Measurements from ENCODE around the gene SLX4IP. TPM values are rescaled to one million over a fixed set of nuclear protein-coding genes. Genes with fewer than 3 reads are reported as not detected.

Gene SLX4IP
- total RNA-seq, 1 experiment from 2014 or later = 9.7 TPM

DNA sequence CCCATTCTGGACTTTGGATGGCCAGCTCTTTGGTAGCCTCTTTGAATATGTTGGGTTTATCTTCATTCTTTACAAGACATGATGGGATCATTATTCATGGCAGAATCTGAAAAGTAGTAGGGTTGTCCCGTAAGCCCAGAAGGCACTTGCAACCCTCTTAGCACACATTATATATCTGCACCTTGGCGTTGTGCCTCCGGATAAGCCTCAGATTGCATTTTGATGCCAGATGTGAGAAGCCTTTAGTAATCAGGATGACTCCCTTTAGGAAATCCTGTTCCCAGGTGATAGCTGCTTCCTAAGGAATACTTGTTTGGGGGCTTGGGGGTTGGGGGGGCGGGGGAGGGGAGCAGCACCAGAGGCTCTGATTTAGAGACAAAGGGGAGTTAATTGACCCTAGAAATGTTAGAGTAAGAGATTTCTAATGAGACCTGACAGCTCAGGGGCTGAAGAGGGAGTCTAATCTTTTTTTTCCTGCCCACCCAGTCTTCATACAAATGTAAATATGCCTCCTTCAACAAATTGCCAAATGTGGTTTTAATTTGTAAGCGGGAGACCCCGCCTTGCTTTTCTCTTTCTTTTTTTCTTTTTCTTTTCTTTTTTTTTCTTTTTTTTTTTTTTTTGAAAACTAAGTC lies 183.6 kb downstream of the SLX4IP start:
- no peaks in the 10 kb centered on the region for H3K4me1 ChIP-seq (ENCODE audit: low read length)
- H4K20me1 ChIP-seq (ENCODE audit: insufficient read depth, low read depth, low read length) = no peaks in the 10 kb centered on the region
- no peak for DNase-seq
- no peak overlapping the region for H3K9ac ChIP-seq (ENCODE audit: low read length)
- H3K79me2 ChIP-seq (ENCODE audit: low read length) = no peaks in the 10 kb centered on the region
- no peak overlapping the region for H2AFZ ChIP-seq (ENCODE audit: low read length)
- H3K9me3 ChIP-seq (ENCODE audit: low read length) = no peaks in the 10 kb centered on the region
- no peaks in the 10 kb centered on the region for H3K27me3 ChIP-seq (ENCODE audit: low read length)
- H3K27ac ChIP-seq (ENCODE audit: low read length) = no peak overlapping the region
- no peak overlapping the region for H3K4me3 ChIP-seq (ENCODE audit: low read length)
- H3K9me2 ChIP-seq (replicated peaks; ENCODE audit: insufficient read depth, low read length) = no peaks in the 10 kb centered on the region
- no peak overlapping the region for H3K4me2 ChIP-seq (ENCODE audit: low read depth, low read length, poor library complexity, severe bottlenecking)
- no peaks in the 10 kb centered on the region for H3K36me3 ChIP-seq (ENCODE audit: insufficient read depth, low read length)

DNA sequence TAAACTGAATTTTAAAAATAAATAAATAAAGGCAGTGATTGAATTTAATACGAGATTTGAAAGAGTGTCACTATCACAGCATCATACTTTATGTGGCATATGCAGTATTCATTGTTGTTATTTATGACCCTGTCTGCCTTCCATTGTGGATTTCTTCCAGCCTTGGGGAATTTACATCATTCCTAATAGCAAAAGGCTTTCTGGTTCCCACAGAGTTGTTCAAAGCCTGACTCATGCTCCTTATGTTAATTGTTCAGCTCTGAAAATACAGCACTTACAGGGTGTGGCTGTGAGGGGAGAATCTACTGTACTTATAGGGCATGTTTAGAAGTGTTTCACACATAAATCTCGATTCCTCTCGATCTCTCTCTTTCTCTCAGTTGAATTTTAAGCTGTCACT lies 184.3 kb downstream of the SLX4IP start:
- Histone ChIP-seq H3K27ac (ENCODE audit: low read length) (no peak overlapping the region), H3K9ac (ENCODE audit: low read length) (no peak overlapping the region), H3K36me3 (ENCODE audit: insufficient read depth, low read length) (no peaks in the 10 kb centered on the region), H3K79me2 (ENCODE audit: low read length) (no peaks in the 10 kb centered on the region), H3K4me1 (ENCODE audit: low read length) (no peaks in the 10 kb centered on the region), H3K4me3 (ENCODE audit: low read length) (no peak overlapping the region), H2AFZ (ENCODE audit: low read length) (no peak overlapping the region), H3K9me2 (replicated peaks; ENCODE audit: insufficient read depth, low read length) (no peaks in the 10 kb centered on the region), H3K4me2 (ENCODE audit: low read depth, low read length, poor library complexity, severe bottlenecking) (no peak overlapping the region), H3K9me3 (ENCODE audit: low read length) (no peaks in the 10 kb centered on the region), H4K20me1 (ENCODE audit: insufficient read depth, low read depth, low read length) (no peaks in the 10 kb centered on the region), H3K27me3 (ENCODE audit: low read length) (no peaks in the 10 kb centered on the region)
- no peak for DNase-seq

DNA sequence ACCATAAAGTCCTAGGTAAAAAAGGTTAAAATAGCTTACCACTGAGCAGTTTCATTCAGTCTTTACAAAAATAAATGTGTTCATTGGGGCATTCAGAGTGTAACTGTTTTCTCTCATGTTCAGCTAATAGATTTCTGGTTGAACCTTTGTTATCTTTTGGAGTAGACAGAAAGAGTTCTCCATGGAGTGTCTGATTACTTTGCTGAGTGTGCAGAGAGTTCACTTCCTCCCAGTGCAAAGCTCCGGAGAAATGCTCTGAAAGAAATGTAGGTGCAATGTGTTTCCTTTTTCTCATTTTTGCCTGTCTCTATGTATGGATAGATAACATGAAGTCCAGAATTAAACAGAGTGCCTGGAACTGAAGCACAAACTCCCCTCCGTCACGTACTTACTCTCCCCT lies 186.0 kb downstream of the SLX4IP start:
- Histone ChIP-seq H3K36me3 (ENCODE audit: insufficient read depth, low read length) (no peaks in the 10 kb centered on the region), H2AFZ (ENCODE audit: low read length) (no peak overlapping the region), H3K9me2 (replicated peaks; ENCODE audit: insufficient read depth, low read length) (no peaks in the 10 kb centered on the region)

GRCh38 chr20:10622657-10623418 lies 187.7 kb downstream of the SLX4IP start:
- Histone ChIP-seq H3K4me1 (ENCODE audit: low read length) (peaks cover 12% of the 10 kb centered on the region), H3K9me2 (replicated peaks; ENCODE audit: insufficient read depth, low read length) (no peaks in the 10 kb centered on the region), H3K9me3 (ENCODE audit: low read length) (no peaks in the 10 kb centered on the region), H3K27ac (ENCODE audit: low read length) (no peak overlapping the region), H3K36me3 (ENCODE audit: insufficient read depth, low read length) (no peaks in the 10 kb centered on the region), H3K79me2 (ENCODE audit: low read length) (no peaks in the 10 kb centered on the region), H2AFZ (ENCODE audit: low read length) (no peak overlapping the region), H3K27me3 (ENCODE audit: low read length) (no peaks in the 10 kb centered on the region), H4K20me1 (ENCODE audit: insufficient read depth, low read depth, low read length) (no peaks in the 10 kb centered on the region), H3K9ac (ENCODE audit: low read length) (no peak overlapping the region), H3K4me3 (ENCODE audit: low read length) (no peak overlapping the region), H3K4me2 (ENCODE audit: low read depth, low read length, poor library complexity, severe bottlenecking) (no peak overlapping the region)
- no peak for DNase-seq

More for the DNA sequence above, 186.0 kb downstream of the SLX4IP start:
- H3K4me1 ChIP-seq (ENCODE audit: low read length) = no peaks in the 10 kb centered on the region
- H3K4me3 ChIP-seq (ENCODE audit: low read length) = no peak overlapping the region
- DNase-seq = no peak
- no peak overlapping the region for H3K4me2 ChIP-seq (ENCODE audit: low read depth, low read length, poor library complexity, severe bottlenecking)
- no peaks in the 10 kb centered on the region for H3K27me3 ChIP-seq (ENCODE audit: low read length)
- H3K9me3 ChIP-seq (ENCODE audit: low read length) = no peaks in the 10 kb centered on the region
- H3K79me2 ChIP-seq (ENCODE audit: low read length) = no peaks in the 10 kb centered on the region
- H3K9ac ChIP-seq (ENCODE audit: low read length) = no peak overlapping the region
- H3K27ac ChIP-seq (ENCODE audit: low read length) = no peak overlapping the region
- H4K20me1 ChIP-seq (ENCODE audit: insufficient read depth, low read depth, low read length) = no peaks in the 10 kb centered on the region

DNA sequence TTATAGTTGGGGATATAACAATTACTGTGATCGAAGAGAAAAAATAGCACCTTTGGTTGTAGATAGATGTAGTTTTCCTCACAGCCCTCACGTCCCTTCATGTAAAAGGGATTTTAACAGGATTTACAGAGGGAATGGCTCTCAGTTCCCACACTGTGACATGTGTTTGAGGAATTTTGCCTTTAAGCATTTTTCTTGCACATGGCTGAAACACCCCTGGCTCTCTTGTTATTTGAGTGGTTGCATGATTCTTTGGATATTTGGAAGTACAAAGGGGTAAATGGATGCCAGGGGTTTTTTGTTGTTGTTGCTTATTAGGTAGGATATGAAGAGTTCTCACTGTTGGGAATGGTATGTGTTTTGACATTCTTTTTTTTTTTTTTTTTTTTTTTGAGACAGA lies 190.5 kb downstream of the SLX4IP start:
- Histone ChIP-seq H3K36me3 (ENCODE audit: insufficient read depth, low read length) (no peaks in the 10 kb centered on the region), H3K9me3 (ENCODE audit: low read length) (no peaks in the 10 kb centered on the region), H3K9ac (ENCODE audit: low read length) (no peak overlapping the region), H3K4me3 (ENCODE audit: low read length) (no peak overlapping the region), H3K9me2 (replicated peaks; ENCODE audit: insufficient read depth, low read length) (no peaks in the 10 kb centered on the region), H3K4me1 (ENCODE audit: low read length) (peaks cover 12% of the 10 kb centered on the region), H4K20me1 (ENCODE audit: insufficient read depth, low read depth, low read length) (no peaks in the 10 kb centered on the region), H3K27ac (ENCODE audit: low read length) (no peak overlapping the region), H3K27me3 (ENCODE audit: low read length) (no peaks in the 10 kb centered on the region), H2AFZ (ENCODE audit: low read length) (no peak overlapping the region), H3K79me2 (ENCODE audit: low read length) (no peaks in the 10 kb centered on the region), H3K4me2 (ENCODE audit: low read depth, low read length, poor library complexity, severe bottlenecking) (no peak overlapping the region)
- no peak for DNase-seq

DNA sequence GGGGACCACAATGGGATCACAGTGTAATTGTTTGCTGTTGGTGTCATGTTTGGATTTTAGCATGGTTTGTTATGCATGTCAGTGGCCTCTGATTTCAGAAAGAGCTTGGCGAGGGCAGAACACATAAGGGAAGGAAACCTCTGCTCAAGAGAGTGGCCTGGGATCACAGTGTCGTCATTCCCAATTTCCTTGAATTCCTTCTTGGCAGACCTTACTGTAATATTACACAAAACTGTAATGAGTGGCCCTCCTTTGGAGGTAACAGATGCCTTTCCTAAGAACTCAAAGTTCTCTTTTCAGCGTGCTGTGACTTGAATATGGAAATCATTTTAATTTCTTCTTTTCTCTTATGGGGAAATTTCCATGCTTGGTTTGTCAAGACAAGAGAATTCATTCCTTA lies 191.8 kb downstream of the SLX4IP start:
- Histone ChIP-seq H3K79me2 (ENCODE audit: low read length) (no peaks in the 10 kb centered on the region), H2AFZ (ENCODE audit: low read length) (no peak overlapping the region), H3K4me2 (ENCODE audit: low read depth, low read length, poor library complexity, severe bottlenecking) (peak overlapping the region; percentile 11), H3K9me3 (ENCODE audit: low read length) (no peaks in the 10 kb centered on the region), H3K9me2 (replicated peaks; ENCODE audit: insufficient read depth, low read length) (no peaks in the 10 kb centered on the region), H3K4me1 (ENCODE audit: low read length) (peaks cover 12% of the 10 kb centered on the region), H3K36me3 (ENCODE audit: insufficient read depth, low read length) (no peaks in the 10 kb centered on the region), H3K27ac (ENCODE audit: low read length) (0 out of 2 replicates have a peak overlapping the region, but pooled peaks have one; percentile 21), H4K20me1 (ENCODE audit: insufficient read depth, low read depth, low read length) (no peaks in the 10 kb centered on the region), H3K27me3 (ENCODE audit: low read length) (no peaks in the 10 kb centered on the region), H3K4me3 (ENCODE audit: low read length) (no peak overlapping the region), H3K9ac (ENCODE audit: low read length) (no peak overlapping the region)
- no peak for DNase-seq

DNA sequence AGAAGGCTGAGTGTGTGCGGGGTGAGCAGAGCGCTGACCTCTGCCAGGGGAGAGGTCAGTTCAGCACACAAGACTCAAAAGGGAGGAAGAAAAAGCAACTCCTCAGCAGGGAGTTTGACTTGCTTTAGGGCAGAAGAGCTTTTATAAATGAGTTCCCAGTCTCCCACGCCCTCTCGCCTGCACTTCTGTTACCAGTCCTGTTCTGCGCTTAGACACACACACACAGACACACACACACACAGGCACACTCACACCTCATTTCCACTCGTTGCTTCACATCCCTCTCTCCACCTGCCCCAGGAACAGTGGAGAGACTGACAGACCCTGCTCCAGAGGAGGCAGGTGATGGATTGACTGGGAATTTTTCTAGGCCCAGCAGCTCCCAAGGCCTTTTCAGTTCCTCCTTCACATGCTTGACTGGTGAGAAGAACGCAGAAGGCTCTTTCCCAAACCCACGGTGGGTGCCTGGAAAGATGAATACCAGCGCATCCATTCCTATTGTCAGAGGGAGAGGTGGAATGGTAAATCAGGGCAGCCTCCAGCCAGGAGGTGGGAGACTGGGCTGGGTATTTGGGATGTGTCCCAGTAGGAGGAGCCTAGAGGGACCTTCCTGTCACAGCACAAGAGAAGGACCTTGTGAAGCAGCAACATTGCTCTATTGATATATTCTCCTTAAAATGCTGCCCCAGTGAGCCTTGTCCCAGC lies 195.0 kb downstream of the SLX4IP start:
- Histone ChIP-seq H3K9me2 (replicated peaks; ENCODE audit: insufficient read depth, low read length) (no peaks in the 10 kb centered on the region), H3K4me3 (ENCODE audit: low read length) (no peak overlapping the region), H3K79me2 (ENCODE audit: low read length) (no peaks in the 10 kb centered on the region), H3K27me3 (ENCODE audit: low read length) (no peaks in the 10 kb centered on the region), H3K9ac (ENCODE audit: low read length) (no peak overlapping the region), H3K4me2 (ENCODE audit: low read depth, low read length, poor library complexity, severe bottlenecking) (no peak overlapping the region), H3K36me3 (ENCODE audit: insufficient read depth, low read length) (no peaks in the 10 kb centered on the region), H4K20me1 (ENCODE audit: insufficient read depth, low read depth, low read length) (no peaks in the 10 kb centered on the region), H3K4me1 (ENCODE audit: low read length) (peaks cover 41% of the 10 kb centered on the region), H3K27ac (ENCODE audit: low read length) (no peak overlapping the region), H2AFZ (ENCODE audit: low read length) (no peak overlapping the region), H3K9me3 (ENCODE audit: low read length) (no peaks in the 10 kb centered on the region)
- no peak for DNase-seq

DNA sequence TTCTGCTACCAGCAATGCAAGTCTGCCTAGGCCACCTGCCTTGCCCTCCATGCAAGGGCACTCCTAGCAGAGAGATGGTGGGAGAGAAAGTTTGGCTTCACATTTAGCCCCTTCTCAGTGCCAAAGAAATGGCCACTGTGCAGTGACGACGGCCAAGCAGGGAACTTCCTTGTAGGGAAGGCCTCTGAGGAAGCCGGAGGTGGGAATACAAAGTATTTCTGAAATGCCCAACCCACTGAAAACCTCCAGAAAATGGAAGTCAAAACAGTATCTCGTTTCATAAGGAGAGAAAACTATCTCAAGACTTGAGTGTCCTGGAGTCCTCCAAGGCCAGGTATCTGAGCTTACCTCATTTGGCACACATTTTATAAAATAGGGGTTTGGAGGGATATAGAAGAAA lies 196.0 kb downstream of the SLX4IP start:
- H3K9me3 ChIP-seq (ENCODE audit: low read length) = no peaks in the 10 kb centered on the region
- DNase-seq = no peak
- H3K4me1 ChIP-seq (ENCODE audit: low read length) = peaks cover 44% of the 10 kb centered on the region
- no peak overlapping the region for H2AFZ ChIP-seq (ENCODE audit: low read length)
- no peak overlapping the region for H3K4me2 ChIP-seq (ENCODE audit: low read depth, low read length, poor library complexity, severe bottlenecking)
- H3K9ac ChIP-seq (ENCODE audit: low read length) = no peak overlapping the region
- H3K79me2 ChIP-seq (ENCODE audit: low read length) = no peaks in the 10 kb centered on the region
- H3K9me2 ChIP-seq (replicated peaks; ENCODE audit: insufficient read depth, low read length) = no peaks in the 10 kb centered on the region
- H3K27me3 ChIP-seq (ENCODE audit: low read length) = no peaks in the 10 kb centered on the region
- no peak overlapping the region for H3K4me3 ChIP-seq (ENCODE audit: low read length)
- H3K36me3 ChIP-seq (ENCODE audit: insufficient read depth, low read length) = no peaks in the 10 kb centered on the region
- H3K27ac ChIP-seq (ENCODE audit: low read length) = no peak overlapping the region
- H4K20me1 ChIP-seq (ENCODE audit: insufficient read depth, low read depth, low read length) = no peaks in the 10 kb centered on the region

All from Karpas-422 (cell line).